ENCODE measurements around the gene ATAT1.

GRCh38 chr6:30617565-30618269 is 9.0 kb upstream of the ATAT1 start, which contains the start of gene MRPS18B:
- no peak for TF ChIP-seq EZH2 (IDR thresholded peaks at IDR 0.05; ENCODE audit: low read length, unreplicated experiment)
- TF ChIP-seq, protein P1, sequence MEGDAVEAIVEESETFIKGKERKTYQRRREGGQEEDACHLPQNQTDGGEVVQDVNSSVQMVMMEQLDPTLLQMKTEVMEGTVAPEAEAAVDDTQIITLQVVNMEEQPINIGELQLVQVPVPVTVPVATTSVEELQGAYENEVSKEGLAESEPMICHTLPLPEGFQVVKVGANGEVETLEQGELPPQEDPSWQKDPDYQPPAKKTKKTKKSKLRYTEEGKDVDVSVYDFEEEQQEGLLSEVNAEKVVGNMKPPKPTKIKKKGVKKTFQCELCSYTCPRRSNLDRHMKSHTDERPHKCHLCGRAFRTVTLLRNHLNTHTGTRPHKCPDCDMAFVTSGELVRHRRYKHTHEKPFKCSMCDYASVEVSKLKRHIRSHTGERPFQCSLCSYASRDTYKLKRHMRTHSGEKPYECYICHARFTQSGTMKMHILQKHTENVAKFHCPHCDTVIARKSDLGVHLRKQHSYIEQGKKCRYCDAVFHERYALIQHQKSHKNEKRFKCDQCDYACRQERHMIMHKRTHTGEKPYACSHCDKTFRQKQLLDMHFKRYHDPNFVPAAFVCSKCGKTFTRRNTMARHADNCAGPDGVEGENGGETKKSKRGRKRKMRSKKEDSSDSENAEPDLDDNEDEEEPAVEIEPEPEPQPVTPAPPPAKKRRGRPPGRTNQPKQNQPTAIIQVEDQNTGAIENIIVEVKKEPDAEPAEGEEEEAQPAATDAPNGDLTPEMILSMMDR (conservative IDR thresholded peaks at IDR 0.05; ENCODE audit: low read depth, low read length) = no peak
